ENCODE results near the gene TC2N. TPM values are rescaled to one million over a fixed set of nuclear protein-coding genes. Genes with fewer than 3 reads are reported as not detected.

Gene TC2N
- total and polyA plus RNA-seq, 2 of the 4 experiments (the other 2 are of a cell fraction) = 0.03 to 0.18 TPM

DNA sequence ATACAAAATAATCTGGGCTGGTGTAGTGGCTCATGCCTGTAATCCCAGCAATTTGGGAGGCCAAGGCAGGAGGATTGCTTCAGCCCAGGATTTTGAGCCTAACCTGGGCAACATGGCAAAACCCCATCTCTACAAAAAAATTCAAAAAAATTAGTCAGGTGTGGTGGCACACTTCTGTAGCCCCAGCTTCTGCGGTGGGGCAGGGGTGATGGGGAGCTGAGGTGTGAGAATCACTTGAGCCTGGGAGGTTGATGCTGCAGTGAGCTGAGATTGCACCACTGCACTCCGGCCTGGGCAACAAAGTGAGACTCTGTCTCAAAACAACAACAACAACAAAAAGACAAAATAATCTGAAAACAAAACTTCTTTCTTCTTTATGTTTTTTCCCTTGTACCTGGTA is 66.0 kb downstream of the TC2N start:
- no peak overlapping the region for H3K27ac ChIP-seq (ENCODE audit: insufficient read depth, low read length)

More for the DNA sequence above, 66.0 kb downstream of the TC2N start:
- no peak overlapping the region for H2BK120ac ChIP-seq (ENCODE audit: low read depth, low read length)
- no peaks in the 10 kb centered on the region for H3K79me1 ChIP-seq (ENCODE audit: low read depth in 1 of 2, low read length in 2 of 2)
- H3K9me3 ChIP-seq (ENCODE audit: control insufficient read depth, insufficient read depth, low read length) = 0 out of 2 replicates have a peak, but pooled peaks cover under 1% of the 10 kb centered on the region
- H3K23ac ChIP-seq (ENCODE audit: low read depth, low read length) = no peak overlapping the region
- no peak overlapping the region for H2AK5ac ChIP-seq (ENCODE audit: low read depth, low read length)
- TF ChIP-seq FOS (IDR thresholded peaks at IDR 0.05; ENCODE audit: low read depth, low read length) = no peak
- TF ChIP-seq BHLHE40 (IDR thresholded peaks at IDR 0.05; ENCODE audit: low read depth, low read length) = no peak
- TF ChIP-seq RAD21 (IDR thresholded peaks at IDR 0.05; ENCODE audit: low read length) = no peak
- POLR2A ChIA-PET (ENCODE audit: unreplicated experiment) = no interaction called here
- no peak overlapping the region for H4K91ac ChIP-seq (ENCODE audit: insufficient read depth, low read depth, low read length)
- H3K18ac ChIP-seq (ENCODE audit: low read depth, low read length) = no peak overlapping the region
- CTCF ChIA-PET = interaction anchor here (0.9 kb wide), 1 partner anchor 16 kb away, joined by 3 read pairs; no protein-coding TSS in a partner anchor
- no peak overlapping the region for H2AFZ ChIP-seq (replicated peaks; ENCODE audit: low read length, poor library complexity)
- WGBS, 2 experiments (ENCODE audit: extremely low coverage in 2 of 2, insufficient read length in 1 of 2) = no CpG with 5 or more reads among the region's 2 CpGs
- H3K4me2 ChIP-seq (ENCODE audit: low read depth, low read length) = no peak overlapping the region
- no peaks in the 10 kb centered on the region for H3K4me1 ChIP-seq (ENCODE audit: control insufficient read depth, insufficient read depth, low read length)
- no peak overlapping the region for H3K4ac ChIP-seq (ENCODE audit: low read depth, low read length)
- no peak overlapping the region for H3K14ac ChIP-seq (replicated peaks; ENCODE audit: low read depth, low read length)
- no peak overlapping the region for H4K8ac ChIP-seq (ENCODE audit: low read depth in 2 of 2, low read length in 2 of 2)
- BruUV-seq (replicated peaks) = no TSS peak
- intact Hi-C loops (cut with micrococcal nuclease) = no loop called here
- no peak overlapping the region for H3K56ac ChIP-seq (ENCODE audit: extremely low read depth, insufficient read depth, low read length)
- H3K9me1 ChIP-seq (ENCODE audit: insufficient read depth, low read length) = no peaks in the 10 kb centered on the region
- no peak overlapping the region for H2BK20ac ChIP-seq (ENCODE audit: low read depth, low read length)
- no peak overlapping the region for H2AK9ac ChIP-seq (replicated peaks; ENCODE audit: low read depth, low read length, poor library complexity)
- no peak overlapping the region for H4K5ac ChIP-seq (ENCODE audit: low read depth, low read length)
- no peaks in the 10 kb centered on the region for H3K36me3 ChIP-seq (ENCODE audit: control insufficient read depth, insufficient read depth, low read length)
- no peak overlapping the region for H3K9ac ChIP-seq (ENCODE audit: low read depth, low read length)
- no peak overlapping the region for H3K4me3 ChIP-seq (ENCODE audit: insufficient read depth, low read depth, low read length)
- dilution Hi-C loops (cut with HindIII; ENCODE audit: low sequenced_read_pairs, unreplicated experiment) = no loop called here
- DNase-seq (no peak), ATAC-seq (ENCODE audit: low read depth) (no peak)
- in situ Hi-C loops (cut with MboI; ENCODE audit: low sequenced_read_pairs) = no loop called here
- no peaks in the 10 kb centered on the region for H4K20me1 ChIP-seq (ENCODE audit: insufficient read depth, low read length)
- H2BK15ac ChIP-seq (ENCODE audit: low read depth, low read length) = no peak overlapping the region
- no peaks in the 10 kb centered on the region for H3K27me3 ChIP-seq (ENCODE audit: control insufficient read depth, insufficient read depth, low read length)
- H2BK5ac ChIP-seq (ENCODE audit: low read depth, low read length, poor library complexity, severe bottlenecking) = no peak overlapping the region
